ENCODE results near the gene BRMS1.

BRMS1 gene

GRCh38 chr11:66338276-66339161 lies 6.4 kb downstream of the BRMS1 start:
- Histone ChIP-seq H3K36me3 (ENCODE audit: insufficient read depth, low read length) (peaks cover 47% of the 10 kb centered on the region), H3K9me3 (ENCODE audit: low read length) (no peaks in the 10 kb centered on the region), H3K27me3 (ENCODE audit: insufficient read depth, low read length) (no peaks in the 10 kb centered on the region), H3K4me1 (ENCODE audit: insufficient read depth, low read length) (peaks cover 33% of the 10 kb centered on the region), H3K4me3 (ENCODE audit: low read length) (no peak overlapping the region), H2AFZ (ENCODE audit: low read depth, low read length) (no peak overlapping the region)

GRCh38 chr11:66337103-66337899 lies 7.6 kb downstream of the BRMS1 start:
- Histone ChIP-seq H3K4me3 (ENCODE audit: low read length) (no peak overlapping the region), H2AFZ (ENCODE audit: low read depth, low read length) (no peak overlapping the region), H3K9me3 (ENCODE audit: low read length) (no peaks in the 10 kb centered on the region), H3K36me3 (ENCODE audit: insufficient read depth, low read length) (peaks cover 42% of the 10 kb centered on the region), H3K4me1 (ENCODE audit: insufficient read depth, low read length) (peaks cover 31% of the 10 kb centered on the region), H3K27me3 (ENCODE audit: insufficient read depth, low read length) (no peaks in the 10 kb centered on the region)

- Histone ChIP-seq H3K9me3 (ENCODE audit: low read length) (no peaks in the 10 kb centered on the region), H3K27me3 (ENCODE audit: insufficient read depth, low read length) (no peaks in the 10 kb centered on the region), H3K36me3 (ENCODE audit: insufficient read depth, low read length) (peaks cover 34% of the 10 kb centered on the region), H2AFZ (ENCODE audit: low read depth, low read length) (peak within 1 kb of the TSS; percentile 8), H3K4me1 (ENCODE audit: insufficient read depth, low read length) (peaks cover 31% of the 10 kb centered on the region), H3K4me3 (ENCODE audit: low read length) (peak within 1 kb of the TSS; percentile 46)
Measured at GRCh38 chr11:66336234-66337102, 8.4 kb downstream of the BRMS1 start, which contains the start of gene RIN1. TSS of gene RIN1 (minus strand) at chr11:66336434. CDS start at chr11:66336402, 32 bp downstream.

- Histone ChIP-seq H3K27me3 (ENCODE audit: insufficient read depth, low read length) (no peaks in the 10 kb centered on the region), H2AFZ (ENCODE audit: low read depth, low read length) (peak overlapping the region; percentile 8), H3K9me3 (ENCODE audit: low read length) (no peaks in the 10 kb centered on the region), H3K36me3 (ENCODE audit: insufficient read depth, low read length) (peaks cover 26% of the 10 kb centered on the region), H3K4me1 (ENCODE audit: insufficient read depth, low read length) (peaks cover 31% of the 10 kb centered on the region), H3K4me3 (ENCODE audit: low read length) (peak overlapping the region; percentile 46)
Measured at GRCh38 chr11:66335531-66336233, 9.2 kb downstream of the BRMS1 start.

GRCh38 chr11:66334605-66335442 lies 10.1 kb downstream of the BRMS1 start:
- H2AFZ ChIP-seq (ENCODE audit: low read depth, low read length), result no peak overlapping the region
- H3K4me3 ChIP-seq (ENCODE audit: low read length), result peak overlapping the region; percentile 46
- no peaks in the 10 kb centered on the region for H3K9me3 ChIP-seq (ENCODE audit: low read length)
- H3K36me3 ChIP-seq (ENCODE audit: insufficient read depth, low read length), result peaks cover 17% of the 10 kb centered on the region
- H3K4me1 ChIP-seq (ENCODE audit: insufficient read depth, low read length), result peaks cover 31% of the 10 kb centered on the region
- no peaks in the 10 kb centered on the region for H3K27me3 ChIP-seq (ENCODE audit: insufficient read depth, low read length)

GRCh38 chr11:66333896-66334604 lies 10.9 kb downstream of the BRMS1 start:
- Histone ChIP-seq H2AFZ (ENCODE audit: low read depth, low read length) (no peak overlapping the region), H3K4me1 (ENCODE audit: insufficient read depth, low read length) (peaks cover 31% of the 10 kb centered on the region), H3K27me3 (ENCODE audit: insufficient read depth, low read length) (no peaks in the 10 kb centered on the region), H3K4me3 (ENCODE audit: low read length) (no peak overlapping the region), H3K9me3 (ENCODE audit: low read length) (no peaks in the 10 kb centered on the region), H3K36me3 (ENCODE audit: insufficient read depth, low read length) (peaks cover 10% of the 10 kb centered on the region)

GRCh38 chr11:66333220-66333877 lies 11.6 kb downstream of the BRMS1 start:
- no peaks in the 10 kb centered on the region for H3K9me3 ChIP-seq (ENCODE audit: low read length)
- H3K4me1 ChIP-seq (ENCODE audit: insufficient read depth, low read length), result peaks cover 36% of the 10 kb centered on the region
- H3K4me3 ChIP-seq (ENCODE audit: low read length), result no peak overlapping the region
- H3K36me3 ChIP-seq (ENCODE audit: insufficient read depth, low read length), result peaks cover 4% of the 10 kb centered on the region
- no peaks in the 10 kb centered on the region for H3K27me3 ChIP-seq (ENCODE audit: insufficient read depth, low read length)
- no peak overlapping the region for H2AFZ ChIP-seq (ENCODE audit: low read depth, low read length)

- H2AFZ ChIP-seq (ENCODE audit: low read depth, low read length), result no peak overlapping the region
- no peaks in the 10 kb centered on the region for H3K9me3 ChIP-seq (ENCODE audit: low read length)
- no peaks in the 10 kb centered on the region for H3K27me3 ChIP-seq (ENCODE audit: insufficient read depth, low read length)
- H3K4me1 ChIP-seq (ENCODE audit: insufficient read depth, low read length), result peaks cover 36% of the 10 kb centered on the region
- H3K36me3 ChIP-seq (ENCODE audit: insufficient read depth, low read length), result no peaks in the 10 kb centered on the region
- H3K4me3 ChIP-seq (ENCODE audit: low read length), result no peak overlapping the region
Measured at GRCh38 chr11:66332371-66333219, 12.3 kb downstream of the BRMS1 start.

GRCh38 chr11:66331542-66332370 lies 13.1 kb downstream of the BRMS1 start:
- Histone ChIP-seq H3K4me3 (ENCODE audit: low read length) (no peak overlapping the region), H2AFZ (ENCODE audit: low read depth, low read length) (no peak overlapping the region), H3K36me3 (ENCODE audit: insufficient read depth, low read length) (no peaks in the 10 kb centered on the region), H3K27me3 (ENCODE audit: insufficient read depth, low read length) (no peaks in the 10 kb centered on the region), H3K9me3 (ENCODE audit: low read length) (no peaks in the 10 kb centered on the region), H3K4me1 (ENCODE audit: insufficient read depth, low read length) (peaks cover 36% of the 10 kb centered on the region)

- peaks cover 36% of the 10 kb centered on the region for H3K4me1 ChIP-seq (ENCODE audit: insufficient read depth, low read length)
- H3K9me3 ChIP-seq (ENCODE audit: low read length), result no peaks in the 10 kb centered on the region
- H3K27me3 ChIP-seq (ENCODE audit: insufficient read depth, low read length), result no peaks in the 10 kb centered on the region
- no peaks in the 10 kb centered on the region for H3K36me3 ChIP-seq (ENCODE audit: insufficient read depth, low read length)
- H3K4me3 ChIP-seq (ENCODE audit: low read length), result no peak overlapping the region
- no peak overlapping the region for H2AFZ ChIP-seq (ENCODE audit: low read depth, low read length)
Measured at GRCh38 chr11:66330931-66331330, 14.0 kb downstream of the BRMS1 start.

Data from neuron (in vitro differentiated cells).